Progenitor cell of endocrine pancreas (in vitro differentiated cells): Measurements from ENCODE around the gene MTG2. TPM values are rescaled to one million over a fixed set of nuclear protein-coding genes. Genes with fewer than 3 reads are reported as not detected.
A peak's percentile ranks its signal among the peaks of the same experiment; 100 is the strongest.

Source experiments
- DNase-seq: peaks from one replicate; pipeline ENCODE4 v3.0.0; 2021; ENCODE audit warnings: low spot score; ENCODE audit not compliant: unreplicated experiment
- H3K27ac Mint-ChIP-seq: 2 replicates; pipeline ENCODE4 v1.8.0; 2021; ENCODE audit warnings: mild to moderate bottlenecking, moderate library complexity, mixed read lengths
- H3K27me3 Mint-ChIP-seq: 2 replicates; pipeline ENCODE4 v1.8.0; 2021; ENCODE audit warnings: mixed read lengths
- H3K36me3 Mint-ChIP-seq: 2 replicates; pipeline ENCODE4 v1.8.0; 2022; ENCODE audit warnings: mixed read lengths; ENCODE audit not compliant: insufficient read depth
- H3K4me1 Mint-ChIP-seq: 2 replicates; pipeline ENCODE4 v1.8.0; 2021; ENCODE audit warnings: low read depth, mixed read lengths
- H3K4me3 Mint-ChIP-seq: 2 replicates; pipeline ENCODE4 v1.8.0; 2021; ENCODE audit warnings: low read depth, mild to moderate bottlenecking, moderate library complexity, mixed read lengths
- H3K9me3 Mint-ChIP-seq: 2 replicates; pipeline ENCODE4 v1.8.0; 2021; ENCODE audit warnings: low read depth, mixed read lengths
- total RNA-seq: library from RNA; stranded (reverse); gene quantifications from 2 replicates; pipeline ENCODE4 v1.2.1, GENCODE V29; 2021
- TF ChIP-seq, protein P1 (sequence below): fragments of 200-600 bp; sonication (generic); IDR thresholded peaks from one replicate; pipeline ENCODE4 v1.5.0; 2021; ENCODE audit warnings: antibody characterized with exemption, mild to moderate bottlenecking; ENCODE audit not compliant: unreplicated experiment

Gene MTG2
- total RNA-seq, 1 donor from 2014 or later, result 31.6 TPM

DNA sequence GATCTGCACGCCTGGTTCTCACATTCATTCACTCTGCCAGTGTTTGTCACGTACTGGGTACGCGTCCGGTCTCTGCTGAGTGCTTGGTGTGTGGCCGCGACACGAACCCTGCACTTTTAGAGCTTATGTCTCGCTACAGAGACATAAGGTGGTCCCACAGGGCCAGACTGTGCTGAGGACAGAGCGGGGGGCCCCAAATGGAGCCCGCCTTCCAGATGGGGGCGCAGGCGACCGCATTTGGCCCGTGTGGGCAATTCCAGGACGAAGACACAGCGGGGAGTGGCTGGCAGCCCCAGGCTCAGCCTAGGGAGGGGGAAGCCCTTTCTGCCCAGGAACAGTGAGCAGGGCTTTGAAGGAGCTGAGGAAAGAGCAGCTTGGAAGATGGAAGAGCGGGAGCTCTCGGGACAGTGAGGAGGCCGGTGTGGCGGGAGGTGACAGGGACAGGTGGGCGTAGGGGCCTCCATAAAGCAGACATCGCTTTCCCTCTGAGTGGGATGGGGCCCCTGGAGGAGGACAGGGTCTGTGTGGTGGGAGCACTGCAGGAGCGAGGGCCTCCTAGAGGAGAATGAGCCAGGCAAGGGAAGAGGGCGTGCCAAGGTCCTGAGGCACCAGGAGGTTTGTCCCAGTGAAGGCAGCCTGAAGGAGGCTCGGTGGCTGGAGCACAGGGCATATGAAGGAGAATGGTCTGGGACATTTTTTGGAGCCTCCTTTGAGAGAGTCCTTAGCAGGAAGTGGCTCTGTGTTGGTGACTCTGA, 7.8 kb upstream of the MTG2 start:
- H3K27me3 Mint-ChIP-seq, result no peaks in the 10 kb centered on the region
- H3K9me3 Mint-ChIP-seq, result no peaks in the 10 kb centered on the region
- TF ChIP-seq, protein P1, sequence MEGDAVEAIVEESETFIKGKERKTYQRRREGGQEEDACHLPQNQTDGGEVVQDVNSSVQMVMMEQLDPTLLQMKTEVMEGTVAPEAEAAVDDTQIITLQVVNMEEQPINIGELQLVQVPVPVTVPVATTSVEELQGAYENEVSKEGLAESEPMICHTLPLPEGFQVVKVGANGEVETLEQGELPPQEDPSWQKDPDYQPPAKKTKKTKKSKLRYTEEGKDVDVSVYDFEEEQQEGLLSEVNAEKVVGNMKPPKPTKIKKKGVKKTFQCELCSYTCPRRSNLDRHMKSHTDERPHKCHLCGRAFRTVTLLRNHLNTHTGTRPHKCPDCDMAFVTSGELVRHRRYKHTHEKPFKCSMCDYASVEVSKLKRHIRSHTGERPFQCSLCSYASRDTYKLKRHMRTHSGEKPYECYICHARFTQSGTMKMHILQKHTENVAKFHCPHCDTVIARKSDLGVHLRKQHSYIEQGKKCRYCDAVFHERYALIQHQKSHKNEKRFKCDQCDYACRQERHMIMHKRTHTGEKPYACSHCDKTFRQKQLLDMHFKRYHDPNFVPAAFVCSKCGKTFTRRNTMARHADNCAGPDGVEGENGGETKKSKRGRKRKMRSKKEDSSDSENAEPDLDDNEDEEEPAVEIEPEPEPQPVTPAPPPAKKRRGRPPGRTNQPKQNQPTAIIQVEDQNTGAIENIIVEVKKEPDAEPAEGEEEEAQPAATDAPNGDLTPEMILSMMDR, result no peak
- no peaks in the 10 kb centered on the region for H3K4me1 Mint-ChIP-seq
- H3K36me3 Mint-ChIP-seq, result peaks cover 13% of the 10 kb centered on the region
- DNase-seq, result no peak
- peak overlapping the region; percentile 16 for H3K27ac Mint-ChIP-seq
- no peak overlapping the region for H3K4me3 Mint-ChIP-seq

GRCh38 chr20:62175711-62176110, 7.1 kb upstream of the MTG2 start:
- Mint-ChIP-seq H3K36me3 (peaks cover 13% of the 10 kb centered on the region), H3K4me3 (no peak overlapping the region), H3K27ac (no peak overlapping the region)

DNA sequence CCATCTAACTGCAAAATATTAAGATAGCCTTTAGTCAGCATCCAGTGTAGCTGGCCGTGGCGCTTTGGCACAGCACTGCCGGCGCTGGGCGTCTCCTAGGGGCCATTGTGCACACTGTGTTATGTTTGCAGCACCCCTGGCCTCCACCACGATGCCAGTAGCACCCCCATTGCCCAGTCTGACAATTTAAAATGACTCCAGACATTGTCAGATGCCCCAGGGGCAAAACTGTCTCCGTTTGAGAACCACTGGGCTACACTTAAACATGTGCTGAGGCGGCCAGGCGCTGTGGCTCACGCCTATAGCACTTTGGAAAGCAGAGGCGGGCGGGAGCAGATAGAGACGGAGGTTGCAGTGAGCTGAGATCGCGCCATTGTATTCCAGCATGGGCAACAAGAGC, 6.0 kb upstream of the MTG2 start:
- Mint-ChIP-seq H3K27ac (no peak overlapping the region), H3K27me3 (no peaks in the 10 kb centered on the region), H3K36me3 (peaks cover 11% of the 10 kb centered on the region), H3K9me3 (no peaks in the 10 kb centered on the region), H3K4me3 (no peak overlapping the region), H3K4me1 (peaks cover under 1% of the 10 kb centered on the region)
- TF ChIP-seq, protein P1, result no peak
- DNase-seq, result no peak

More at GRCh38 chr20:62175711-62176110, 7.1 kb upstream of the MTG2 start:
- DNase-seq, result no peak
- TF ChIP-seq, protein P1, result no peak
- Mint-ChIP-seq H3K27me3 (no peaks in the 10 kb centered on the region), H3K4me1 (no peaks in the 10 kb centered on the region), H3K9me3 (no peaks in the 10 kb centered on the region)

DNA sequence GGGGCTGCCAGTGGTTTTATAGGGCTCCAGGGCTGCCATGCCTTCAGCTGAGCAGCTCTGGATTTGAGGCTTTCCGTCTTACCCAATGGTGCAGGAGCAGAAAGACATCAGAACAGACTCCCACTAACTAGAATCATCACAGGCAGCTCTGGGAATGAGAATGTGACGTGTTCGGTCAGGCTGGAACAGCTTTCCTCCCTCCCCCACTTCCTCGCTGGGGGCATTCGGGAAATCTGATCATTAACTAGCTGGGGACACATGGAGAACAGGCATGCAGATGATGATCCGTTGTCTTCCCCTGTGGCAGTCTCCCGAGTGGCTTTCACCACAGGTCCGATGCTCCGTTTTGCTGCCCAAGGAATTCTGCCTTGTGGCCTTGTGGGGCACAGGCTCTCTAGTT, 5.5 kb upstream of the MTG2 start:
- TF ChIP-seq, protein P1, result no peak
- DNase-seq, result no peak
- H3K4me1 Mint-ChIP-seq, result peaks cover 5% of the 10 kb centered on the region
- peaks cover 11% of the 10 kb centered on the region for H3K36me3 Mint-ChIP-seq
- no peaks in the 10 kb centered on the region for H3K27me3 Mint-ChIP-seq
- H3K4me3 Mint-ChIP-seq, result no peak overlapping the region
- H3K27ac Mint-ChIP-seq, result no peak overlapping the region
- no peaks in the 10 kb centered on the region for H3K9me3 Mint-ChIP-seq

GRCh38 chr20:62178316-62179161, 4.3 kb upstream of the MTG2 start:
- Mint-ChIP-seq H3K36me3 (peaks cover 11% of the 10 kb centered on the region), H3K27me3 (no peaks in the 10 kb centered on the region), H3K27ac (no peak overlapping the region), H3K9me3 (no peaks in the 10 kb centered on the region), H3K4me3 (no peak overlapping the region), H3K4me1 (peaks cover 7% of the 10 kb centered on the region)
- no peak for DNase-seq
- TF ChIP-seq, protein P1, result no peak
